GM12878 (cell line): ENCODE measurements around the gene SSUH2. TPM values are rescaled to one million over a fixed set of nuclear protein-coding genes. Genes with fewer than 3 reads are reported as not detected.
A peak's percentile ranks its signal among the peaks of the same experiment; 100 is the strongest.

Experiments
- ATAC-seq: fragments of 200-7000 bp; cut with Tn5 transposase; 3 replicates; pipeline ENCODE4 v1.9.1; 2020; ENCODE audit warnings: mild to moderate bottlenecking, moderate library complexity
- BruUV-seq: library from RNA; stranded (reverse); fragments of 400-500 nt; replicated peaks from 2 replicates; lab custom pipeline; 2021; lab: Mats Ljungman, UMichigan
- CTCF ChIA-PET: fragments of 300-600 bp; sonication (Branson Sonifier 250); formaldehyde crosslinking; extraction: SDS; loops from one replicate; lab custom pipeline; 2021; ENCODE audit warnings: inconsistent platforms; lab: Yijun Ruan, JAX
- POLR2A ChIA-PET: fragments of 350-600 bp; formaldehyde crosslinking; extraction: SDS; loops from one replicate; lab custom pipeline; 2021; ENCODE audit warnings: inconsistent platforms; lab: Charles Lee
- RAD21 ChIA-PET: fragments of 300-600 bp; sonication (Branson Sonifier 250); formaldehyde crosslinking; loops from one replicate; lab custom pipeline; 2023; ENCODE audit warnings: antibody characterized with exemption; ENCODE audit not compliant: unreplicated experiment; lab: Charles Lee
- SMC1A ChIA-PET: fragments of 300-600 bp; sonication (Branson Sonifier 250); formaldehyde crosslinking; loops from one replicate; lab custom pipeline; 2023; ENCODE audit not compliant: unreplicated experiment, uncharacterized antibody; lab: Charles Lee
- DNase-seq: peaks from one replicate; pipeline ENCODE4 v3.0.0-alpha.2; 2011; ENCODE audit warnings: low read depth, low spot score
- FAIRE-seq: peaks from 3 replicates; lab custom pipeline; 2011; peaks lifted over from hg19 to GRCh38; lab: Jason Lieb, UNC
- H2AFZ ChIP-seq: 2 replicates; pipeline ENCODE4 v1.6.0; 2011; ENCODE audit warnings: low read depth, low read length, control low read depth; ENCODE audit not compliant: control insufficient read depth
- H3K27ac ChIP-seq: 2 replicates; pipeline ENCODE4 v1.5.1; 2011; ENCODE audit warnings: control low read depth; ENCODE audit not compliant: control insufficient read depth, insufficient read depth
- H3K27me3 ChIP-seq, 2 experiments: replicated peaks in 1 of 2; 2 replicates each; pipeline versions ENCODE4 v1.6.0 to v1.6.1; 2011; ENCODE audit warnings: low read length in 1 of 2; ENCODE audit not compliant: control insufficient read depth in 2 of 2, insufficient read depth in 2 of 2
- H3K36me3 ChIP-seq, 2 experiments: 2 replicates each; pipeline ENCODE4 v1.5.1; 2011; ENCODE audit warnings: low read length in 1 of 2; ENCODE audit not compliant: control insufficient read depth in 2 of 2, insufficient read depth in 2 of 2
- H3K4me1 ChIP-seq: 2 replicates; pipeline ENCODE4 v1.6.1; 2011; ENCODE audit warnings: mild to moderate bottlenecking, low read length, moderate library complexity, mixed read lengths; ENCODE audit not compliant: control insufficient read depth, insufficient read depth
- H3K4me2 ChIP-seq: 2 replicates; pipeline ENCODE4 v1.6.0; 2011; ENCODE audit warnings: control low read depth; ENCODE audit not compliant: control insufficient read depth, insufficient read depth
- H3K4me3 ChIP-seq: fragments of 200-600 bp; sonication (generic); 2 replicates; pipeline ENCODE4 v1.5.1; 2016
- H3K79me2 ChIP-seq: 2 replicates; pipeline ENCODE4 v1.6.0; 2011; ENCODE audit warnings: low read length; ENCODE audit not compliant: control insufficient read depth, insufficient read depth
- H3K9ac ChIP-seq: 2 replicates; pipeline ENCODE4 v1.8.0; 2011; ENCODE audit warnings: low read length, control low read depth, mixed read lengths; ENCODE audit not compliant: control insufficient read depth, insufficient read depth
- H3K9me3 ChIP-seq: replicated peaks from 3 replicates; pipeline ENCODE4 v1.5.1; 2011; ENCODE audit warnings: mild to moderate bottlenecking, low read length; ENCODE audit not compliant: control insufficient read depth, insufficient read depth
- H4K20me1 ChIP-seq: 2 replicates; pipeline ENCODE4 v1.6.0; 2011; ENCODE audit not compliant: control insufficient read depth, insufficient read depth
- GATAD2B ChIP-seq: fragments of 450-650 bp; conservative IDR thresholded peaks from 2 replicates; pipeline ENCODE4 v1.6.1; 2017; ENCODE audit warnings: low read depth, mild to moderate bottlenecking, moderate library complexity
- HDAC6 ChIP-seq: fragments of 200-600 bp; sonication (generic); IDR thresholded peaks from one replicate; pipeline ENCODE4 v1.8.0; 2017; ENCODE audit warnings: antibody characterized with exemption; ENCODE audit not compliant: unreplicated experiment
- KLF5 ChIP-seq: fragments of 450-650 bp; IDR thresholded peaks from 2 replicates; pipeline ENCODE4 v1.6.1; 2014; ENCODE audit warnings: mild to moderate bottlenecking; ENCODE audit not compliant: partially characterized antibody
- NR2C1 ChIP-seq: fragments of 450-650 bp; IDR thresholded peaks from 2 replicates; pipeline ENCODE4 v1.6.1; 2017; ENCODE audit warnings: antibody characterized with exemption, mild to moderate bottlenecking, moderate library complexity
- PAX8 ChIP-seq: fragments of 450-650 bp; IDR thresholded peaks from 2 replicates; pipeline ENCODE4 v1.6.1; 2017; ENCODE audit warnings: mild to moderate bottlenecking, moderate library complexity
- POLR2AphosphoS2 ChIP-seq: IDR thresholded peaks from 2 replicates; pipeline ENCODE4 v1.6.1; 2011; ENCODE audit warnings: low read depth, mild to moderate bottlenecking, low read length, improper control_type of control experiment, moderate library complexity
- SREBF2 ChIP-seq: IDR thresholded peaks from 2 replicates; pipeline ENCODE4 v1.6.1; 2012; ENCODE audit warnings: mild to moderate bottlenecking, low read length
- STAT3 ChIP-seq: IDR thresholded peaks from 2 replicates; pipeline ENCODE4 v1.6.1; 2011; ENCODE audit warnings: low read depth, low read length, improper control_type of control experiment
- TBL1XR1 ChIP-seq: IDR thresholded peaks from 2 replicates; pipeline ENCODE4 v1.6.1; 2012; ENCODE audit warnings: low read depth, low read length, improper control_type of control experiment
- TCF12 ChIP-seq: IDR thresholded peaks from 2 replicates; pipeline ENCODE4 v1.6.1; 2011; ENCODE audit warnings: low read depth, mild to moderate bottlenecking, low read length
- ZBED1 ChIP-seq: IDR thresholded peaks from 2 replicates; pipeline ENCODE4 v1.6.1; 2016; ENCODE audit warnings: borderline replicate concordance
- ZNF207 ChIP-seq: fragments of 450-650 bp; IDR thresholded peaks from 2 replicates; pipeline ENCODE4 v1.6.1; 2014; ENCODE audit warnings: antibody characterized with exemption, mild to moderate bottlenecking, borderline replicate concordance
- ZSCAN29 ChIP-seq: fragments of 450-650 bp; IDR thresholded peaks from 2 replicates; pipeline ENCODE4 v1.6.1; 2017; ENCODE audit warnings: mild to moderate bottlenecking, moderate library complexity
- WGBS: methylation state at CpG from one replicate; pipeline ENCODE4 v1.1.6; 2016; ENCODE audit warnings: low lambda C conversion rate; ENCODE audit not compliant: insufficient replicate concordance, insufficient coverage; ENCODE audit errors: missing lambda C conversion rate; 5-methylcytosine and 5-hydroxymethylcytosine counted together
- in situ Hi-C: fragments of 300-500 bp; cut with MboI; formaldehyde crosslinking; loops from 9 replicates; pipeline ENCODE4 v1.14.3; 2018; ENCODE audit warnings: mixed read lengths
- intact Hi-C: fragments of 100-400 bp; cut with micrococcal nuclease; formaldehyde crosslinking; loops from one replicate; pipeline ENCODE4 v1.14.2; 2022; ENCODE audit not compliant: unreplicated experiment
- polyA plus RNA-seq, 11 experiments: library from polyadenylated mRNA; depleted of rRNA in 4 of 11; unstranded in 6 of 11; stranded (reverse) in 5 of 11; fragments of >200 nt; fragmentation: Nextera tagmentation in 4 of 11; fragmentation: Illumina TruSeq in 1 of 11; extraction: Ambion mirVana in 4 of 11; extraction: Trizol in 1 of 11; gene quantifications; 1 replicate in 1 of 11; 2 replicates in 10 of 11; pipeline versions ENCODE4 v1.2.1 to v1.2.3, GENCODE V29; 2011 to 2016; ENCODE audit warnings: inconsistent platforms in 2 of 11, missing spikeins in 2 of 11, low read depth in 1 of 11
- total RNA-seq, 4 experiments: library from RNA; depleted of rRNA in 3 of 4; stranded (reverse); fragments of >200 nt in 3 of 4; fragmentation: Illumina TruSeq in 1 of 4; extraction: Trizol in 1 of 4; gene quantifications; 2 replicates each; pipeline versions ENCODE4 v1.2.1 to v1.2.3, GENCODE V29; 2013 to 2021
- TF ChIP-seq, protein P1 (sequence below): fragments of 450-650 bp; formaldehyde crosslinking; IDR thresholded peaks from 2 replicates; pipeline ENCODE4 v1.5.0; 2022; ENCODE audit warnings: mild to moderate bottlenecking, missing genetic modification characterization
- TF ChIP-seq, protein P2 (sequence below): IDR thresholded peaks from 2 replicates; pipeline ENCODE4 v1.6.1; 2012; ENCODE audit warnings: low read depth, low read length, improper control_type of control experiment
- TF ChIP-seq, protein P3 (sequence below): fragments of 450-650 bp; IDR thresholded peaks from 2 replicates; pipeline ENCODE4 v1.6.1; 2017; ENCODE audit warnings: mild to moderate bottlenecking
- TF ChIP-seq, protein P4 (sequence below): fragments of 450-650 bp; IDR thresholded peaks from 2 replicates; pipeline ENCODE4 v1.6.1; 2016; ENCODE audit warnings: mild to moderate bottlenecking

The SSUH2 gene
- total and polyA plus RNA-seq, 10 of the 15 experiments (the other 5 are each of a cell fraction or from before 2014, with no cell fraction given) = 0.09 to 0.26 TPM; not detected in 8

DNA sequence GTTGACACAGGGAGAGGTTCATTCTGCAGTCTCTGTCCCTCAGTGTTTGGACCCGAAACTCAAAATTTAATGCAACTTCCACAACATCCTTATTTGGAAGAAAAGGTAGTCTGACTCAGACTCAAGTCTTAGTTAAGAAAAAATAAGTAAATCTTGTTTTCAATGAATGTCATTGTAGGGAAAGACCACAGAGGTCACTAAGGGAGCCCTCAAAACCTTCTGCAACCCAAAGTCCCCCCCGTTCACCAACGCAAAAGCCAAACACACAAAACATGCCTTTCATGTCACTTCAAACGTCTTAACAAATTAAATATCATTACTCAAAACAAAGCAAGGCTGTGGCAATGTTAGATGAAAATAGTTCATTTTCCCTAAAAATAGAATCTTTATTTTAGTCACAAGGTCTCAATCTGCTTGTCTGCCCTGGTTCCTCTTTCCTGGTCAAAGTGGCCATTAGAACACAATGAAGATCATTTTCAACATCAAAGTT lies 20.9 kb upstream of the SSUH2 start:
- BruUV-seq = no TSS peak
- peak; percentile 85 for ATAC-seq
- intact Hi-C loops = loop anchor here (2.0 to 10.0 kb wide), 4 partner anchors 17 to 399 kb away; partner anchors contain the start of genes LMCD1 and RAD18
- no peak overlapping the region for H3K4me3 ChIP-seq
- peak overlapping the region; percentile 66 for H3K4me2 ChIP-seq
- H4K20me1 ChIP-seq = no peaks in the 10 kb centered on the region
- FAIRE-seq = peak; percentile 52
- ChIA-PET POLR2A (interaction anchor here (0.7 kb wide), 1 partner anchor 103 kb away, joined by 3 read pairs; no protein-coding TSS in a partner anchor), SMC1A (interaction anchor here (0.9 kb wide), 1 partner anchor 9 kb away, joined by 3 read pairs; no protein-coding TSS in a partner anchor), CTCF (interaction anchor here (0.6 to 4.5 kb wide), 3 partner anchors 24 to 104 kb away, joined by 3 to 33 read pairs (median 4); partner anchors contain the start of gene OXTR), RAD21 (interaction anchor here (0.8 to 3.4 kb wide), 2 partner anchors 17 to 164 kb away, joined by 3 to 14 read pairs; partner anchors contain the start of gene LMCD1)
- H3K79me2 ChIP-seq = no peaks in the 10 kb centered on the region
- no peaks in the 10 kb centered on the region for H3K9me3 ChIP-seq
- 0% methylated on average over 4 of the region's 4 CpGs for WGBS
- no peaks in the 10 kb centered on the region for H3K27me3 ChIP-seq
- H3K27ac ChIP-seq = peak overlapping the region; percentile 48; the same call in 1 of the 2 replicates
- H3K4me1 ChIP-seq = peaks cover 20% of the 10 kb centered on the region
- H3K9ac ChIP-seq = no peak overlapping the region
- no peak overlapping the region for H2AFZ ChIP-seq
- DNase-seq = peak; percentile 67
- in situ Hi-C loops = no loop called here
- no peaks in the 10 kb centered on the region for H3K36me3 ChIP-seq
- no peak for TF ChIP-seq SREBF2
- no peak for TF ChIP-seq POLR2AphosphoS2
- 0 out of 2 replicates have a peak, but pooled peaks have one; percentile 26 for TF ChIP-seq ZSCAN29
- TF ChIP-seq HDAC6 = no peak
- peak; percentile 98 for TF ChIP-seq TBL1XR1
- peak; percentile 40; the same call in 1 of the 2 replicates for TF ChIP-seq TCF12
- TF ChIP-seq PAX8 = no peak
- peak; percentile 86; the same call in 1 of the 2 replicates for TF ChIP-seq STAT3
- TF ChIP-seq ZNF207 = 0 out of 2 replicates have a peak, but pooled peaks have one; percentile 54
- TF ChIP-seq ZBED1 = peak; percentile 92
- no peak for TF ChIP-seq GATAD2B
- TF ChIP-seq, protein P1, sequence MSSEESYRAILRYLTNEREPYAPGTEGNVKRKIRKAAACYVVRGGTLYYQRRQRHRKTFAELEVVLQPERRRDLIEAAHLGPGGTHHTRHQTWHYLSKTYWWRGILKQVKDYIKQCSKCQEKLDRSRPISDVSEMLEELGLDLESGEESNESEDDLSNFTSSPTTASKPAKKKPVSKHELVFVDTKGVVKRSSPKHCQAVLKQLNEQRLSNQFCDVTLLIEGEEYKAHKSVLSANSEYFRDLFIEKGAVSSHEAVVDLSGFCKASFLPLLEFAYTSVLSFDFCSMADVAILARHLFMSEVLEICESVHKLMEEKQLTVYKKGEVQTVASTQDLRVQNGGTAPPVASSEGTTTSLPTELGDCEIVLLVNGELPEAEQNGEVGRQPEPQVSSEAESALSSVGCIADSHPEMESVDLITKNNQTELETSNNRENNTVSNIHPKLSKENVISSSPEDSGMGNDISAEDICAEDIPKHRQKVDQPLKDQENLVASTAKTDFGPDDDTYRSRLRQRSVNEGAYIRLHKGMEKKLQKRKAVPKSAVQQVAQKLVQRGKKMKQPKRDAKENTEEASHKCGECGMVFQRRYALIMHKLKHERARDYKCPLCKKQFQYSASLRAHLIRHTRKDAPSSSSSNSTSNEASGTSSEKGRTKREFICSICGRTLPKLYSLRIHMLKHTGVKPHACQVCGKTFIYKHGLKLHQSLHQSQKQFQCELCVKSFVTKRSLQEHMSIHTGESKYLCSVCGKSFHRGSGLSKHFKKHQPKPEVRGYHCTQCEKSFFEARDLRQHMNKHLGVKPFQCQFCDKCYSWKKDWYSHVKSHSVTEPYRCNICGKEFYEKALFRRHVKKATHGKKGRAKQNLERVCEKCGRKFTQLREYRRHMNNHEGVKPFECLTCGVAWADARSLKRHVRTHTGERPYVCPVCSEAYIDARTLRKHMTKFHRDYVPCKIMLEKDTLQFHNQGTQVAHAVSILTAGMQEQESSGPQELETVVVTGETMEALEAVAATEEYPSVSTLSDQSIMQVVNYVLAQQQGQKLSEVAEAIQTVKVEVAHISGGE = no peak
- TF ChIP-seq KLF5 = peak; percentile 87
- TF ChIP-seq, protein P2, sequence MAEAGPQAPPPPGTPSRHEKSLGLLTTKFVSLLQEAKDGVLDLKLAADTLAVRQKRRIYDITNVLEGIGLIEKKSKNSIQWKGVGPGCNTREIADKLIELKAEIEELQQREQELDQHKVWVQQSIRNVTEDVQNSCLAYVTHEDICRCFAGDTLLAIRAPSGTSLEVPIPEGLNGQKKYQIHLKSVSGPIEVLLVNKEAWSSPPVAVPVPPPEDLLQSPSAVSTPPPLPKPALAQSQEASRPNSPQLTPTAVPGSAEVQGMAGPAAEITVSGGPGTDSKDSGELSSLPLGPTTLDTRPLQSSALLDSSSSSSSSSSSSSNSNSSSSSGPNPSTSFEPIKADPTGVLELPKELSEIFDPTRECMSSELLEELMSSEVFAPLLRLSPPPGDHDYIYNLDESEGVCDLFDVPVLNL = no peak
- TF ChIP-seq, protein P3, sequence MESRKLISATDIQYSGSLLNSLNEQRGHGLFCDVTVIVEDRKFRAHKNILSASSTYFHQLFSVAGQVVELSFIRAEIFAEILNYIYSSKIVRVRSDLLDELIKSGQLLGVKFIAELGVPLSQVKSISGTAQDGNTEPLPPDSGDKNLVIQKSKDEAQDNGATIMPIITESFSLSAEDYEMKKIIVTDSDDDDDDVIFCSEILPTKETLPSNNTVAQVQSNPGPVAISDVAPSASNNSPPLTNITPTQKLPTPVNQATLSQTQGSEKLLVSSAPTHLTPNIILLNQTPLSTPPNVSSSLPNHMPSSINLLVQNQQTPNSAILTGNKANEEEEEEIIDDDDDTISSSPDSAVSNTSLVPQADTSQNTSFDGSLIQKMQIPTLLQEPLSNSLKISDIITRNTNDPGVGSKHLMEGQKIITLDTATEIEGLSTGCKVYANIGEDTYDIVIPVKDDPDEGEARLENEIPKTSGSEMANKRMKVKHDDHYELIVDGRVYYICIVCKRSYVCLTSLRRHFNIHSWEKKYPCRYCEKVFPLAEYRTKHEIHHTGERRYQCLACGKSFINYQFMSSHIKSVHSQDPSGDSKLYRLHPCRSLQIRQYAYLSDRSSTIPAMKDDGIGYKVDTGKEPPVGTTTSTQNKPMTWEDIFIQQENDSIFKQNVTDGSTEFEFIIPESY = peak; percentile 28; the same call in 1 of the 2 replicates
- TF ChIP-seq NR2C1 = no peak
- TF ChIP-seq, protein P4, sequence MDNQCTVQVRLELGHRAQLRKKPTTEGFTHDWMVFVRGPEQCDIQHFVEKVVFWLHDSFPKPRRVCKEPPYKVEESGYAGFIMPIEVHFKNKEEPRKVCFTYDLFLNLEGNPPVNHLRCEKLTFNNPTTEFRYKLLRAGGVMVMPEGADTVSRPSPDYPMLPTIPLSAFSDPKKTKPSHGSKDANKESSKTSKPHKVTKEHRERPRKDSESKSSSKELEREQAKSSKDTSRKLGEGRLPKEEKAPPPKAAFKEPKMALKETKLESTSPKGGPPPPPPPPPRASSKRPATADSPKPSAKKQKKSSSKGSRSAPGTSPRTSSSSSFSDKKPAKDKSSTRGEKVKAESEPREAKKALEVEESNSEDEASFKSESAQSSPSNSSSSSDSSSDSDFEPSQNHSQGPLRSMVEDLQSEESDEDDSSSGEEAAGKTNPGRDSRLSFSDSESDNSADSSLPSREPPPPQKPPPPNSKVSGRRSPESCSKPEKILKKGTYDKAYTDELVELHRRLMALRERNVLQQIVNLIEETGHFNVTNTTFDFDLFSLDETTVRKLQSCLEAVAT = peak; percentile 97
